SK-N-SH (cell line): Measurements from ENCODE around the gene LINGO3.

Experiments
- EP300 ChIP-seq, 2 experiments: IDR thresholded peaks; 2 replicates each; pipeline versions ENCODE4 v1.4.0 to v1.6.1; 2012; ENCODE audit warnings: borderline replicate concordance in 1 of 2, low read depth in 1 of 2, low read length in 1 of 2
- FOXJ3 ChIP-seq: sonication (generic); formaldehyde crosslinking; IDR thresholded peaks from 2 replicates; pipeline ENCODE4 v1.5.1; 2020; ENCODE audit warnings: mild to moderate bottlenecking, missing genetic modification reagents
- JUND ChIP-seq: IDR thresholded peaks from 2 replicates; pipeline ENCODE4 v1.4.0; 2012
- POLR2AphosphoS5 ChIP-seq: IDR thresholded peaks from 2 replicates; pipeline ENCODE4 v1.6.1; 2012; ENCODE audit warnings: low read depth, low read length
- RAD21 ChIP-seq: IDR thresholded peaks from 2 replicates; pipeline ENCODE4 v1.6.1; 2012; ENCODE audit warnings: mild to moderate bottlenecking, low read length
- RFX5 ChIP-seq: IDR thresholded peaks from 2 replicates; pipeline ENCODE4 v1.6.1; 2012; ENCODE audit warnings: mild to moderate bottlenecking, improper control_type of control experiment, low read length
- YY1 ChIP-seq: IDR thresholded peaks from 2 replicates; pipeline ENCODE4 v1.4.0; 2012; ENCODE audit warnings: low read depth, mild to moderate bottlenecking
- TF ChIP-seq, protein P1 (sequence below): IDR thresholded peaks from 2 replicates; pipeline ENCODE4 v1.6.1; 2012; ENCODE audit warnings: mild to moderate bottlenecking, low read depth, low read length, moderate library complexity
- TF ChIP-seq, protein P2 (sequence below): fragments of 200-600 bp; sonication (generic); IDR thresholded peaks from 2 replicates; pipeline ENCODE4 v1.6.1; 2017; ENCODE audit warnings: antibody characterized with exemption, mild to moderate bottlenecking, moderate library complexity
- TF ChIP-seq, protein P3 (sequence below): IDR thresholded peaks from 2 replicates; pipeline ENCODE4 v1.4.0; 2012; ENCODE audit warnings: low read depth

- TF ChIP-seq, protein P1, sequence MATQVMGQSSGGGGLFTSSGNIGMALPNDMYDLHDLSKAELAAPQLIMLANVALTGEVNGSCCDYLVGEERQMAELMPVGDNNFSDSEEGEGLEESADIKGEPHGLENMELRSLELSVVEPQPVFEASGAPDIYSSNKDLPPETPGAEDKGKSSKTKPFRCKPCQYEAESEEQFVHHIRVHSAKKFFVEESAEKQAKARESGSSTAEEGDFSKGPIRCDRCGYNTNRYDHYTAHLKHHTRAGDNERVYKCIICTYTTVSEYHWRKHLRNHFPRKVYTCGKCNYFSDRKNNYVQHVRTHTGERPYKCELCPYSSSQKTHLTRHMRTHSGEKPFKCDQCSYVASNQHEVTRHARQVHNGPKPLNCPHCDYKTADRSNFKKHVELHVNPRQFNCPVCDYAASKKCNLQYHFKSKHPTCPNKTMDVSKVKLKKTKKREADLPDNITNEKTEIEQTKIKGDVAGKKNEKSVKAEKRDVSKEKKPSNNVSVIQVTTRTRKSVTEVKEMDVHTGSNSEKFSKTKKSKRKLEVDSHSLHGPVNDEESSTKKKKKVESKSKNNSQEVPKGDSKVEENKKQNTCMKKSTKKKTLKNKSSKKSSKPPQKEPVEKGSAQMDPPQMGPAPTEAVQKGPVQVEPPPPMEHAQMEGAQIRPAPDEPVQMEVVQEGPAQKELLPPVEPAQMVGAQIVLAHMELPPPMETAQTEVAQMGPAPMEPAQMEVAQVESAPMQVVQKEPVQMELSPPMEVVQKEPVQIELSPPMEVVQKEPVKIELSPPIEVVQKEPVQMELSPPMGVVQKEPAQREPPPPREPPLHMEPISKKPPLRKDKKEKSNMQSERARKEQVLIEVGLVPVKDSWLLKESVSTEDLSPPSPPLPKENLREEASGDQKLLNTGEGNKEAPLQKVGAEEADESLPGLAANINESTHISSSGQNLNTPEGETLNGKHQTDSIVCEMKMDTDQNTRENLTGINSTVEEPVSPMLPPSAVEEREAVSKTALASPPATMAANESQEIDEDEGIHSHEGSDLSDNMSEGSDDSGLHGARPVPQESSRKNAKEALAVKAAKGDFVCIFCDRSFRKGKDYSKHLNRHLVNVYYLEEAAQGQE = no peak
- no peak for TF ChIP-seq POLR2AphosphoS5
- TF ChIP-seq YY1 = no peak
- TF ChIP-seq, protein P2, sequence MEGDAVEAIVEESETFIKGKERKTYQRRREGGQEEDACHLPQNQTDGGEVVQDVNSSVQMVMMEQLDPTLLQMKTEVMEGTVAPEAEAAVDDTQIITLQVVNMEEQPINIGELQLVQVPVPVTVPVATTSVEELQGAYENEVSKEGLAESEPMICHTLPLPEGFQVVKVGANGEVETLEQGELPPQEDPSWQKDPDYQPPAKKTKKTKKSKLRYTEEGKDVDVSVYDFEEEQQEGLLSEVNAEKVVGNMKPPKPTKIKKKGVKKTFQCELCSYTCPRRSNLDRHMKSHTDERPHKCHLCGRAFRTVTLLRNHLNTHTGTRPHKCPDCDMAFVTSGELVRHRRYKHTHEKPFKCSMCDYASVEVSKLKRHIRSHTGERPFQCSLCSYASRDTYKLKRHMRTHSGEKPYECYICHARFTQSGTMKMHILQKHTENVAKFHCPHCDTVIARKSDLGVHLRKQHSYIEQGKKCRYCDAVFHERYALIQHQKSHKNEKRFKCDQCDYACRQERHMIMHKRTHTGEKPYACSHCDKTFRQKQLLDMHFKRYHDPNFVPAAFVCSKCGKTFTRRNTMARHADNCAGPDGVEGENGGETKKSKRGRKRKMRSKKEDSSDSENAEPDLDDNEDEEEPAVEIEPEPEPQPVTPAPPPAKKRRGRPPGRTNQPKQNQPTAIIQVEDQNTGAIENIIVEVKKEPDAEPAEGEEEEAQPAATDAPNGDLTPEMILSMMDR = no peak
- TF ChIP-seq, protein P3, sequence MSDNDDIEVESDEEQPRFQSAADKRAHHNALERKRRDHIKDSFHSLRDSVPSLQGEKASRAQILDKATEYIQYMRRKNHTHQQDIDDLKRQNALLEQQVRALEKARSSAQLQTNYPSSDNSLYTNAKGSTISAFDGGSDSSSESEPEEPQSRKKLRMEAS = no peak
- no peak for TF ChIP-seq RFX5
- TF ChIP-seq FOXJ3 = no peak
- TF ChIP-seq EP300 (IDR thresholded peaks at IDR 0.05; ENCODE audit: borderline replicate concordance in 1 of 2, low read depth in 1 of 2, low read length in 1 of 2) = no peak
- no peak for TF ChIP-seq JUND
- TF ChIP-seq RAD21 = no peak
Measured at GRCh38 chr19:2343289-2343982, 35.5 kb upstream of the LINGO3 start.
